Measurements from ENCODE around the gene WNT7A.

Gene WNT7A

DNA sequence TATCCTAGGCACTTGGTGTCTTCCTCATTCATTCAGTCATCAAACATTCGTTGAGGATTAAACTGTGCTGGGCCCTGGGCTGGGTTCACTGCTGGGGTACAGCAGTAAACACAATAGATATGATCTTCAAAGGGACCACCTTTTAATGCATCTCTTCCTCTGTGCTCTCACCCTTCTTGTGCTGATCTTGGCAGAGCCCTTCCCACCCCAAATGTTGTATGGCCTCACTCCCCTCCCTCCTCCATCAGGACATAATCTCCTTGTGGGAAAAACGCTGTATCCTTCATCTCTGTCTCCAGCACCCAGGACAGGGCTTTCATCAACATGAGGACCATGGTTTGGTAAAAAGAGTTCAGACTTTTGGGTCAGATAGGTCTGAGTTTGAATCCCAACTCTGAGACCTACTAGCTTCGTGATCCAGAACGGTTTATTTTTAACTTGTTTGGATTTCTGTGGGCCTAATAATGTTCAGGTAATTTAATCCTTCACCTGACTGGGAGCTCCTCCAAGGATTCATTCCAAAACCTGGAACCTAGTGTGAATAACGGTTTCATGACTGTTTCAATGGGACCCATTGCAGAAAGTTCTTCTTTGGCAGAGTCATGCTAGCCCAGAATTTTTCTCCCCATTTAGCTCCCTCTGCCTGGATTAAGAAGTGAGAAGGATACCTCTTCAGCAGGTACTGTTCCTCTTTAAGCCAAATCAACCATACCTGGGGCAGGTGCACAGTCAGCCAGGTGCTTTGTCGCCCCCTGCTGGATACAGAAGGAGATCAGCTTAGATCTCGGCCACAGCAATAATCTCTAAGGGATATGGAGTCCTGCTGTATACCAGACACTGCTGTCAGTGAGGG is 5.2 kb upstream of the WNT7A start:
- no peak for DNase-seq (ENCODE audit: low read depth)

DNA sequence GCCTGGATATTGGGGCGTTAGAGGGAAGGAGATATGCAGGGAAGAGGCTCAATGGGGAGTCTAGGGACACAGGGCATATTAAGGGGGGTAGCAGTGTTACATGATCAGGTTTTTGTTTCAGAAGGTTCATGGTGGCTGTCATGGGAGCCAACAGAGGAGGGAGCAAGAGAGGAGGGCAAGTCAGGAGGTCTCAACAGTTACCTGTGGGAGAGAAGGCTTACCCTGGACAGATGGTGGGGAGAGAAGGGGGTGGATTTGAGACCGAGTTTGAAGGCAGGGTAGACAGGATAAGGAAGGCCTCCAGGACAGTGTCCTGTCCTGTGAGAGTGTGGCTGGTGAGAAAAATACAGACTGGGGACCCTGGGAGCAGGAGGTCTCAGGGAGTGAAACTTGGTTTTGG is 3.8 kb upstream of the WNT7A start:
- DNase-seq (ENCODE audit: low read depth): no peak

DNA sequence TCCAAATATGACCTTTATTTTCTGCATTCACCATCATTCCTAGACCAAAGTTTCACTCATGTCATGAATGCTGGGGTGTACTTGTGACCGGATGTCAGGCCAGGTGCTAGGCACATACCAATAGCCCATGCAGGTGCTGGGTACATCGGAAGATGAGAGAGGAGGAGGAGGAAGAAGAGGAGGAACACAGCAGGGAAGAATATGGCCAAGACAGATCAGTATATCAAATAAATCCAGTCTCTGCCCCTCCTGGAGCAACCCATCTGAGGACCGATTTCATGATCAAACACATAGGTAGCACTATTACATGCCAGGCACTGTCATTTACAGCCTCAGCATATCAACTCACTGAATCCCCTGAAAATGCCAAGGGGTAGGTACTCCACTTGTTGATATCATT is 3.0 kb upstream of the WNT7A start:
- no peak for DNase-seq (ENCODE audit: low read depth)

DNA sequence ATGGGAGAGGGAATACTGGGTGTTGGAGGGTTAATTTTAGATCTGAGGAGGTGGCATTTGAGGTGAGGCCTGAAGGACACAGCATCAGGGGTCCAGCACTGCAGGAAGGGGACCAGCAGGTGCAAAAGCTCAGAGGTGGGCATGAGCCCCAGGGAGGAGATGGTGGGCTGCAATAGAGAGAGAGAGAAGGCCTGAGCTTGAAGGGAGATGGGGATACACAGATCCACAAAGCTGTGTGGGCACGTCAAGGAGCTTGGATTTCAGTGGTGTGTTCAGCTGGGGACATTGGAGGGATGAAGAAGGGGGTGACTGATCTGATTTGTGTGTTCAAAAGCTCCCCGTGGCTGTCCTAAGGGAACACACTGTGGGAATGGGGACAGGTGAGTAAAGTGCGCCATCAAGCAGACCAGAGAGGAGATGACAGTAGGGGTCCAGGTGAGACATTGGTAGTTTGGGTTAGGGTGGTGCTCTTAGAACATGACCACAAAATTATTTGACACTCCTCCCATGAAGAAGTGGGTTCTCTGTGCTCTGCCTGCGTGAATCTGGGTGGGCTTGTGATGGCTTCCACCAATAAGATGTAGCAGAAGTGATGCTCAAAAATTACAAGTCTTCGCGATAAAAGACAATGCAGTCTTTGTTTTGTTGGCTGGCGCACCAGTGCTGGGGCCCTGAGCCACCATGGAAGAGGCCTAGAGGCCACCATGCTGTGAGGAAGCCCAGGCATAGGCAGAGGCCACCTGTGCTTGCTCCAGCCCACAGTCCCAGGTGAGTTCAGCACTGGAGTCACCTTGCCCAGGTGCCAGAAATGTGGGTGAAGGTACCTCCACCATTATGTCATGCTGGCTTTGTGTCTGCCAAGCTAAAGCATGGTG is 1.9 kb upstream of the WNT7A start:
- no peak for DNase-seq (ENCODE audit: low read depth)

DNA sequence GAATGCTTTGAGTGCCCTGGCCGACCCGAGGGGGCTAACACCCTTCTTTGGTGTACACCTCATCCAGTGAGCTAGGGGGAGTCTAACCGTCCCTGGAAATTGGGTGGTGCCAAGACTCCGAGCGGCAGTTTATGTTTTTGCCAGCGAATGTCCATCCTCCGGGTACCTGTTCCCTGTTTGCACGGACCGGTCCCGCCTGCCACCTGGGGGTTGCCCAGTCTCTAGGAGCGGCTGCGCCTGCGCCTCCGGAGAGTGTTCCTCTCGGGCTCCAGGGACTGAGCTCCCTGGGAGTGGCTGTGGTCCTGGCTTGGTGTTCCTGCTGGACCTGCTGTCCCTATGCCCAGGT is 913 bp upstream of the WNT7A start:
- no peak for DNase-seq (ENCODE audit: low read depth)

DNA sequence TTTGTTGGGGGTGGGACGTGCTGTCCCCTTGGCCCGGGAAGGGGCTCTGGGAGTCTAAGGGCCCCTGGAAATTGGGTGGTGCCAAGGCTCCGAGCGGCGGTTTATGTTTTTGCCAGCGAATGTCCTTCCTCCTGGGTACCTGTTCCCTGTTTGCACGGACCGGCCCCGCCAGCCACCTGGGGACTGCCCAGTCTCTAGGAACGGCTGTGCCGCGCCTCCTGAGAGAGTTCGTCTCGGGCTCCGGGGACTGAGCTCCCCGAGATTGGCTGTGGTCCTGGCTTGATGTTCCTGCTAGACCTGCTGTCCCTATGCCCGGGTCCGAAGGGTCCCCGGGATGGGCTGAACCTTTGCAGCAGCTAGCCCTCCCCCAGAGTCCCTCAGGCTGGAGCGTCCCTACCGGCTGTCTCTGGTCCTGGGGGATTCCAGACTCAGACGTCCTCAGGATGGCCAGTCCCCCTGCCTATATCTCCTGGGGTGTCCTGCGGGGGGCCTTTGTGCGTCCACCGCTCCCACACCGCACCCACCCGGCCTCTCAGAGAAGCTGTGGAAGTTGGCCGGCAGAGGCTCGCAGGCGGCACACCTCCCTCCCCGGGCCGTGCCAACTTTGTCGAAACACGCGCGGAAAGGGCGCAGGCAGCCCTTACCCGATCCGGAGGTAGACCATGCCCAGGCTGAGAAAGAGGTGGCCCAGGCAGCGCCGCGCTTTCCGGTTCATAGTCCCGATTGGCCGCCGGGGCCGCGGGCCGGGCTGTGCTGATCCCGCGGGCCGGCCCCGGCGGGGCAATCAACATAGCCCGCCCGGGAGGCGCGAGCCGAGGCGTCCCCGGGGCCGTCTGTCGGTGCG is 547 bp downstream of the WNT7A start:
- no peak for DNase-seq (ENCODE audit: low read depth)

DNA sequence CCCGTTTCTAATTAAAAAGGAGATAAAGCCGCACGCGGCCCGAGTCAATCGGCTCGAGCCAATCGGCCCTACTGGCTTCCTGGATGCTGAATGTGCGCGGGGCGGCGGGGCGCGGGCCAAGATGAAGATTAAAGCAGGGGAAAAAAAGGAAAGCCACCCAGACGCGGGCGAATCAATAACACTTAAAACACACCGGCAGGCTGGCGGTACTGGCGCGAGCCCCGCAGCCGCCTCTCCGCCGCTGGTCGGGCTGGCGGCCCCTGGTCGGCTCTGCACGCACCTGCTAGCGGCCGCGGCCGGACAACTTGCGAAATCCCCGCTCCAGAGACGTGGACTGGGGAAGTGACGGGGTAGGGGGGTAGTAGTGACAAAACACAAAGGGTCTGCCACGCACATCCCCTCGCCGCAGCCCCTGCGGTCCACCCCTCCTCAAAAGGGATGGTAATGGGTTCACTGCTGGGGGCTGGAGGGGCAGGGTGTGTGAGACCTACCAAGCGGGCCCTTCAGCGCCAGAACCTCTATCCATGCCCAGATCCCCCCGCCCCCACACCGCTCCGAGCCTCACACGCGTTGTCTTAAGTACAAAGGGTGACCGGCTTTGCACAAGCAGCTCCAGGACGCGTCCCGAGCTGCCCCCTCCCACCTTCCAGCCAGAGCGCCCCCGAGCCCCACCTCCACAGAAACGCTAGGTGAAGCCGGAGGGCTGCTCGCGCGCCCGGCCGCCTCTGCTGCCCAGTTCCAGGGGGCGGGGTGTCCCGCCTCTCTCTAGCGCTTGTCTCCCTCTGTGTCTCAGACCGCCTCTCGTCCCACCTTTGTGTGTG is 1.4 kb downstream of the WNT7A start:
- no peak for DNase-seq (ENCODE audit: low read depth)

DNA sequence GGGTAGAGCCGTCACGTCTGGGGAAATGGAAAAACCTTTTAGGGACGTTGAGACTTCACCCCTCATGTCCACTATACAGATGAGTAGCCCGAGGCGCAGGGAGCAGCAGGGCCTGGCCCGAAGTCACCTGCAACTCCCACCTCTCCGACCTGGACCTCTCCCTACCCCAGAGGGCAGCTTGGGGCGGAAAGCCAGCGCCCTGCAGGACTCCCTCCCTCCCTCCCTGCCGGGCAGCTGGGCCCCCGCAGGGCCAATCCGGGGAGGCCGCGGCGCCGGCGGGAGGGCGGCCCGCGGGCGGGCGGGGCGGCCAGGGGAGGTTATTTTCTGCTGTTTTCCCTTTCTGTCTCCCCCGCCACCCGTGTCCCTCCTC is 2.0 kb downstream of the WNT7A start:
- DNase-seq (ENCODE audit: low read depth): no peak

DNA sequence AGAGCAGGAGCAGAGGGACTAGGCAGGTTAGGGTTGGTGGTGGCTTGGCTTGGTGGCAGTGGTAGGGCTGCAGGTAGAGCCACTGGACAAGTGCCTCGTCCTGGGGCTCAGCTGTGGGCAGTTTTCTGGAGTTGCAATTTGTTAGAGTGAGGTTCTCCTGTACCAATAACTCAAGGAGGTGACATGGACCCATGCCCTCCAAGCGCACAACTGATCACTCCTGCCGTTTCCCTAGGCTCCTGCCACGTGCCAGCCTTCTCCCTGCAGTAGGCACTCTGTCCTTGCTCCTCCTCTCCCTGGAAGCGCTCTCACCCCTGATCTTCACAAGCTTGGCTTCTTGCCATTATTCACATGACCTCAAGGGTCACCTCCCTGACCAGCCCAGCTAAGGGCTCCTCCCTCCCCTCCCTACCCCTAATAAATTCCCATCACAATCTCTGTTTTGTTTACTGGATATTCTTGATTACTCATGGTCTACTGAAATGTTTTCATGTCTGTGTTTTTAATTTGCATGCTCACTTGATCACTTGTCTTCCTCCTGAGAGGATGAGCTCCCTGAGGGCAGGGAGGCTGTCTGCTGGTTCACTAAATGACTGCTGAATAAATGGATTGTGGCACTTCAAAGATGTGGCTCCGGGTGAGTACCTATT is 3.3 kb downstream of the WNT7A start:
- DNase-seq (ENCODE audit: low read depth): no peak

DNA sequence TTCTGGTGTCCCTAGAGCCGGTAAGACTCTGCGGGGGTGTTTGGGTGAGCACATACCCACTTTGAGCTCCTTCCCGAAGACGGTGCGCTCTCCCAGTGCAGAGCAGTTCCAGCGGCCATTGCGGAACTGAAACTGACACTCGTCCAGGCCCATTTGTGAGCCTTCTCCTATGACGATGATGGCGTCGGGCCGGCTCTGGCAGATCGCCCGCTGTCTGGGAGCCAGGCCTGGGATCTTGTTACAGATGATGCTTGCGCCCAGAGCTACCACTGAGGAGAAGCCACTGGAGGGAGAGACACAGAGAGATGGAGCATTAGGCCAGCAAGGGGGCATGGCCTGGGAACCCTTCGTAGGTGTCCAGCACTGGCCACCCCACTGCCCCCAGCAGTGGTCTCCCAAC is 5.0 kb downstream of the WNT7A start:
- no peak for DNase-seq (ENCODE audit: low read depth)

DNA sequence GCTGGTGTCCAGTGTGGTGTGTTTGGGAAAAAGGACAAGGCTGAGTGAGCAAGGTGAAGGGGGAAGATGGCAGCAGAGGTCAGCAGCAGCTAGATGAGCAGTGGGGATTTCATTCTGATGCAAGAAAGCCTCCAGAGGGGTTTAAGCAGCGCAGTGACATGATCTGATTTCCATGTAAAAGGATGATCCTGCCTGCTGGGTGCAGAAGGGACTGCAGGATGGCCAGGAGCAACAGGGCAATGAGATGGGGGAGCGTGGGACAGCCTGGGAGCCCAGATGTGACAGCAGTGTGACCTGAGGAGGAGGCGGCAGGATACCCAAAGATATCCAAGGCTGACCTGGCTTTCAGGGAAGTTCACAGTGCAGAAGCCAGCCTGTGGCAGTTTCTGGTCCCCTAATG is 6.1 kb downstream of the WNT7A start:
- DNase-seq (ENCODE audit: low read depth): no peak

DNA sequence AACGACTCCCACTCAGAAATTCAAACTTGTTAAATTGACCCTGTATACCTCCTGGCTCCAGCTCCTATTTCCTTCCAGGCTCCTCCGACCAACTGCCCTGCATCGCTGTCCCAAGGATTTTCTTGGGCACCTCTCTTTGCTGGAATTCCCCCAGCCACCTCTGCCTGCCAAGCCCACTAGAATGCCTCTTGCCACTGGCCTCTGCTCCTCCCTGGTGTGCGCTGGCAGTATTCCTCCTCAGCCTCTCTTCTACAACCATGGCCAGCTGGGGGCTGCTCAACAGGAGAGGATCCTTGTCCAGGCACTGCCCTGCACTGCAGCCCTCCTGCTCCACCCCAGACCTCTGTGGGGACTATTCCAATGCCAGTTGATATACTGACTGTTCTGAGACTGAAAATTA is 7.4 kb downstream of the WNT7A start:
- DNase-seq (ENCODE audit: low read depth): no peak

DNA sequence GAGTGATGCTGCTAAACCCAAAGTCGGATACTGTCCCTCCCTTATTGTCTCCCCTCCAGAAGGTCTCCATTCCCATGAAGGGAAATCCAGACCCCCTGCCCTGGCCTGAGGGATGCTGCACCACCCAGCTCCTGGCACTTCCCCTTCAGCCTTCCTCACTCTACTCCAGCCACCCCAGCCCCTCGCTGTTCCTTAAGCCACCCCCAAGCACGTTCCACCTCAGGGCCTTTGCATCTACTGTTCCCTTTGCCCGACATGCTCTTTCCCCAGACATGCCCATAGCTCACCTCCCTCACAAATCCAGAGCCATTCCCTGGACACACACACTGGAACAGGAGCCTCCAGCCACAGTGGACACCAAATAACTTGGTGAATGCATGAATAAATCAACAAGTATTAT is 8.1 kb downstream of the WNT7A start:
- no peak for DNase-seq (ENCODE audit: low read depth)

DNA sequence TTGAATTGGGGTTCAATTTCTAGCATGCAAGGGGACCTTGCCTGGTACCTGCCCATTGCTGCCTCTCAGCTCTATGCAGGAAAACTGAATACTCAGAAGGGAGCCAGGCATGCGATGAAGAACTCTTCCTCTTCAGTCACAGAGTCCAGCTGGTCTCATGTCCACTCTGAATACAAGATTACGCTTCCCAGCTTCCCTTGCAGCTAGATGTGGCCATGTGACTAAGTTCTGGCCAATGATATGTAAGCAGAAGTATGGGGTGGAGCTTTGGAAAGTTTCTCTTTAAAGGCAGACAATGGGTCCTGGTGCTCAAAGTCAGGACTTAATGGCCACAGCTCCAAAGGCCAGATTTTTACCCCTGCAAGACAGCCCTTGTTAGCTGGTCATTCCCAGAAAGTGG is 9.0 kb downstream of the WNT7A start:
- no peak for DNase-seq (ENCODE audit: low read depth)

DNA sequence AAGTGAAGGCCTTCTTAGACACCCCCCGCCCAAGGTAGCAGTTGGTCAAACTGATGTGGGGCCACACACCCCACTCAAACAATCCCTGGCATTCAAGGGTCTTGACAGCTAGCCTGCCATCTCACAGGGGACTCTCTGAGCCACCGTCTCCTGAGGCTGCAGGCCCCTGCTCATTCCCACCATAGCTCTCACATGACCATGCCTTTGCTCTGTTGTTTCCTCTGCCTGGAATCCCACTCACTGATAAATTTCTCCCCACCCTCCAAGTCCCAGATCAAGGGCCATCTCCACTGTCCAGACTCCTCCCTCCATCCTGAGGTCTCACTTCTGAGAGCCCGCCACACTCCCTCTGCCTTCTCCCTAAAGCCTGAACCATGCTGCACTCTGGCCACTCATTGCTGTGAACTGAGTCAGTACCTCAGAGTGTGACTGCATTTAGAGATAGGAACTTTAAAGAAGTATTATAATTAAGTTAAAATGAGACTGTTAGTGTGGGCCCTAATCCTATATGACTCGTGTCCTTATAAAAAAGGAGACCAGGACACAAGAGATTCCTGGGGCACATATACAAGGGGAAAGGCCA is 10.0 kb downstream of the WNT7A start:
- no peak for DNase-seq (ENCODE audit: low read depth)

DNA sequence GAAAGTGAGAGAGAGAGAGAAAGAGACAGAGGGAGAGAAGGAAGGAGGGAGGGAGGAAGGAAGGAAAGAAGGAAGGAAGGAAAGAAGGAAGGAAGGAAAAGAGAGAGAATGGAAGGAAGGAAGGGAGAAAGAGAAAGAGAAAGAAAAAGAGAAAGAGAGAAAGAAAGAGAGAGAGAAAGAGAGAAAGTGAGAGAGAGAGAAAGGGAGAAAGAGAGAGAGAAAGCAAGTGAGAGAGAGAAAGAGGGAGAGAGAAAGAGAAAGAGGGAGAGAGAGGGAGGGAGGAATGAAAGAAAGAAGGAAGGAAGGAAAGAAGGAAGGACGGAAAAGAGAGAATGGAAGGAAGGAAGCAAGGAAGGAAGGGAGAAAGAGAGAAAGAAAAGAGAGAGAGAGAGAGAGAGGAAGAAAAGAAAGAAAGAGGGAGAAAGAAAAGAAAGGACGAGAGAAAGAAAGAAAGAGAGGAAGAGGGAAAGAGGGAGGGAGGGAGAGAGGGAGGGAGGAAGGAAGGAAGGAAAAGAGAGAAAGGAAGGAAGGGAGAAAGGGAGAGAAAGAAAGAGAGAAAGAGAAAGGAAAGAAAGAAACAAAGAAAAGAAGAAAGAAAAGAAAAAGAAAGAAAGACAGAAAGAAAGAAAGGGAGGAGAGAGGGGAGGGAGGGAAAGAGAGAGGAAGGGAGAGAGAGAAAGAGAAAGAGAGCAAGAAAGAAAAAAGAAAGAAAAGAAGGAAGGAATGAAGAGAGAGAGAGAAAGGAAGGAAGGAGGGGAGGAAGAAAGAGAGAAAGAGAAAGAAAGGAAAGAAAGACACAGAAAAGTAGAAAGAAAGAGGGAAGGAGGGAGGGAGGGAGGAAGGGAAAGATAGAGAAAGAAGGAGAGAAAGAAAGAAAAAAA is 10.8 kb downstream of the WNT7A start:
- no peak for DNase-seq (ENCODE audit: low read depth)

DNA sequence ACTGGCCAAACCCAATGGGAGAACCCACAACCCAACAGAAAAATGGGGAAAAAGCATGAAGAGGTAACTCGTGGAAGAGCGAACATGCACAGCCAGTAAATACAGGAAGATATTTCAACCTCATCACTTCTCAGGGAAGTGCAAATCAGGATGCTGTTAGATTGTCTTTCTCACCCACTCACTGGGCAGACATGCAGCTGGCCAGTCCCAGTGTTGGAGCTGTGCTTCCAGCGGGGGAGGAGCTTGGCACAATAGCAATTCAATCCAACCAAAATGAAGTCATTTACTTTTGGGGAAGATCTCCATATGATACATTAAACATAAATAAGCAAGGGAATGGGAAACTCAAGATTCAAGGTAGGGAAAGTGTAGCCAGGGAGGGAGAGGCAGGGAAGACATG is 12.1 kb downstream of the WNT7A start:
- no peak for DNase-seq (ENCODE audit: low read depth)

DNA sequence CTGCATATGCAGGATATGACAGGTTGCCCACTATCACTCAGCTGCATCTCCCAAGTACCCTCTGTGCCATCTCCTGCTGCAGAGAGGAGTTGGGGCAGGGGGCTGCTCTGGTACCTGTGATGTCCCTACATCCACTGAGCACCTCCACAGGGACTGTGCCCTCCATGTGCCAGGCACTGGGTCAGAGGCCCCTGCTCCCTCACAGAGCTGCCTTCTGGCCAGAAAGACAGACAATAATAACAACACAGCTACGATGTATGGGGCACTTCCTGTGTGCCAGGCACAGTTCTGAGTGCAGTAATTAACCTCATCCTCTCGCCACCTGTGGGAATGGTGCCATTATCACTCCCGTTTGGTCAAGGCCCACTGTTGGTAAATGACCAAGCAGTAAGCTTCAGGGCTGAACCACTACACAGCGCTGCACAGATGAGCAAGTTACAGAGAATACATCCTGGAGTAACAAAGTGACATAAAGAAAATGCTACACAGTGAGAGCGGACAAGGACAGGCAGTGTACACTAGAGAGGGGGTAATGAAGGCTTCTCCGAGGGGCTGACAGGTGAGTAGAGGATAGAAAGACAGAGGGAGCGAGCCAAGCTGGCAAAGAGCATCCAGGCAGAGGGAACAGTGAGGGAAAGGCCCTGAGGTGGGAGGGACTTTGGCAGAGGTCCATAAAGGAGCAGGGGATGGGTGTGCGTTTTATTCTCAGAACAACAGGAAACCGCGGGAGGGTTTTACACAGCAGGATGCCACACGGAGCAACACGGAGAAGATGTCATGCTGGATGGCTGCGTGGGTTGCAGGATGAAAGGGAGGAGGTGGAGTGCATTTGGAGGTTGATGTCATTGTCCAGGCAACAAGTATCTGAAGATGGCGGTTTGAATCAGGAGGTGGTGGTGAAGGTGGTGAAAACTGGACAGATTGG is 13.6 kb downstream of the WNT7A start:
- DNase-seq (ENCODE audit: low read depth): no peak

DNA sequence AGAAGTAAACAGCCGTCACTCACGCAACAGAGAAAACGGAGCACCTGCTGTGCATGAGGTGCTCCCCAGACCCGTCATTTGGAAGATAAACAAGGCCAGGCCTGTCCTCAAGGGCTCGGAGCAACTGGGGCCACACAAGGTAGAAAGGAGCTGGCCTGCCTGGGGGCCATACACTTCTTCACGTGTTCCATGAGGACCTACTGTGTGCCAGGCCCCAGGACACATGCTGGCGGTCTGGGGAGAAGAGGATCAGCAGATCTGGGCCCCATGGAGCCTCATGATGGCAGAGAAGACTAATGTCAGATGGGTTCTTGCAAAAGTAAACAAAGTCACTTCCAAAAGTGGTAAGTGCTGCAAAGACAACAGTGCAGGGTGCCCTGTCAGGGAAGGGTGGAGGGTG is 14.3 kb downstream of the WNT7A start:
- DNase-seq (ENCODE audit: low read depth): no peak
